ENCODE results near the gene R3HDM2.
"Not testable (repeated sequence)": the region's sequence is repeated elsewhere in the genome, so short reads cannot be mapped to it uniquely, and the experiment has no call there.

R3HDM2 gene

GRCh38 chr12:57370696-57371095, 60.1 kb downstream of the R3HDM2 start:
- no peak for DNase-seq

- no peak for DNase-seq
Measured at GRCh38 chr12:57370072-57370471, 60.8 kb downstream of the R3HDM2 start.

GRCh38 chr12:57369202-57369601, 61.6 kb downstream of the R3HDM2 start:
- DNase-seq: no peak

GRCh38 chr12:57368349-57369095, 62.3 kb downstream of the R3HDM2 start:
- no peak for DNase-seq

GRCh38 chr12:57367121-57367520, 63.7 kb downstream of the R3HDM2 start:
- no peak for DNase-seq

- DNase-seq: no peak
Measured at GRCh38 chr12:57366315-57366714, 64.5 kb downstream of the R3HDM2 start.

GRCh38 chr12:57364156-57364555, 66.7 kb downstream of the R3HDM2 start:
- DNase-seq: not testable (repeated sequence)

- no peak for DNase-seq
Measured at GRCh38 chr12:57360468-57360867, 70.4 kb downstream of the R3HDM2 start.

- DNase-seq: no peak
Measured at GRCh38 chr12:57358646-57359045, 72.2 kb downstream of the R3HDM2 start.

- no peak for DNase-seq
Measured at GRCh38 chr12:57355734-57356133, 75.1 kb downstream of the R3HDM2 start.

GRCh38 chr12:57352166-57352565, 78.7 kb downstream of the R3HDM2 start:
- no peak for DNase-seq

- DNase-seq: no peak
Measured at GRCh38 chr12:57347284-57347683, 83.6 kb downstream of the R3HDM2 start.

GRCh38 chr12:57343703-57344378, 87.0 kb downstream of the R3HDM2 start:
- DNase-seq: no peak

GRCh38 chr12:57342207-57342691, 88.6 kb downstream of the R3HDM2 start:
- DNase-seq: peak; percentile 94

- DNase-seq: no peak
Measured at GRCh38 chr12:57341275-57341990, 89.4 kb downstream of the R3HDM2 start.

GRCh38 chr12:57340104-57340503, 90.7 kb downstream of the R3HDM2 start:
- peak; percentile 51 for DNase-seq

GRCh38 chr12:57336299-57336698, 94.5 kb downstream of the R3HDM2 start:
- not testable (repeated sequence) for DNase-seq

- no peak for DNase-seq
Measured at GRCh38 chr12:57334219-57334618, 96.6 kb downstream of the R3HDM2 start.

GRCh38 chr12:57332646-57333312, 98.1 kb downstream of the R3HDM2 start:
- DNase-seq: no peak

- no peak for DNase-seq
Measured at GRCh38 chr12:57330992-57331391, 99.9 kb downstream of the R3HDM2 start.

GRCh38 chr12:57329219-57329618, 101.6 kb downstream of the R3HDM2 start:
- DNase-seq: no peak

GRCh38 chr12:57325395-57325794, 105.4 kb downstream of the R3HDM2 start:
- DNase-seq: no peak

- no peak for DNase-seq
Measured at GRCh38 chr12:57323416-57323815, 107.4 kb downstream of the R3HDM2 start.
